ENCODE data around the gene TPRG1L. TPM values are rescaled to one million over a fixed set of nuclear protein-coding genes. Genes with fewer than 3 reads are reported as not detected.

TPRG1L gene
- total and polyA plus RNA-seq, 7 donors, result 33.9 to 66.4 (median 40.2) TPM

GRCh38 chr1:3641046-3641760 is 16.4 kb downstream of the TPRG1L start:
- H3K4me3 ChIP-seq, result no peak overlapping the region
- intact Hi-C loops (cut with DNase I), result loop anchor here in 1 of 2 donors (10.0 kb wide), 1 partner anchor 264 kb away; the partner anchor contains the start of gene C1orf174
- no peak overlapping the region for H3K27ac ChIP-seq
- no peaks in the 10 kb centered on the region for H3K9me3 ChIP-seq
- no peaks in the 10 kb centered on the region for H3K4me1 ChIP-seq
- TF ChIP-seq, protein P1, sequence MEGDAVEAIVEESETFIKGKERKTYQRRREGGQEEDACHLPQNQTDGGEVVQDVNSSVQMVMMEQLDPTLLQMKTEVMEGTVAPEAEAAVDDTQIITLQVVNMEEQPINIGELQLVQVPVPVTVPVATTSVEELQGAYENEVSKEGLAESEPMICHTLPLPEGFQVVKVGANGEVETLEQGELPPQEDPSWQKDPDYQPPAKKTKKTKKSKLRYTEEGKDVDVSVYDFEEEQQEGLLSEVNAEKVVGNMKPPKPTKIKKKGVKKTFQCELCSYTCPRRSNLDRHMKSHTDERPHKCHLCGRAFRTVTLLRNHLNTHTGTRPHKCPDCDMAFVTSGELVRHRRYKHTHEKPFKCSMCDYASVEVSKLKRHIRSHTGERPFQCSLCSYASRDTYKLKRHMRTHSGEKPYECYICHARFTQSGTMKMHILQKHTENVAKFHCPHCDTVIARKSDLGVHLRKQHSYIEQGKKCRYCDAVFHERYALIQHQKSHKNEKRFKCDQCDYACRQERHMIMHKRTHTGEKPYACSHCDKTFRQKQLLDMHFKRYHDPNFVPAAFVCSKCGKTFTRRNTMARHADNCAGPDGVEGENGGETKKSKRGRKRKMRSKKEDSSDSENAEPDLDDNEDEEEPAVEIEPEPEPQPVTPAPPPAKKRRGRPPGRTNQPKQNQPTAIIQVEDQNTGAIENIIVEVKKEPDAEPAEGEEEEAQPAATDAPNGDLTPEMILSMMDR (IDR thresholded peaks at IDR 0.05), result no peak
- peaks cover 6 to 57% of the 10 kb centered on the region in 2 donors for H3K36me3 ChIP-seq (ENCODE audit: insufficient read depth in 1 of 2, low read depth in 1 of 2)
- no peak for ATAC-seq
- H3K27me3 ChIP-seq (ENCODE audit: insufficient read depth in 3 of 3, low read length in 2 of 3), result no peaks in the 10 kb centered on the region
- 92 to 96% (median 93%) methylated on average over 26 of the region's 26 CpGs for WGBS, 3 donors
- no peak for DNase-seq

GRCh38 chr1:3641816-3642215 is 17.0 kb downstream of the TPRG1L start:
- Histone ChIP-seq H3K4me3 (no peak overlapping the region), H3K36me3 (ENCODE audit: insufficient read depth in 1 of 2, low read depth in 1 of 2) (peaks cover 6 to 57% of the 10 kb centered on the region in 2 donors), H3K27me3 (ENCODE audit: insufficient read depth in 3 of 3, low read length in 2 of 3) (no peaks in the 10 kb centered on the region), H3K27ac (no peak overlapping the region), H3K4me1 (no peaks in the 10 kb centered on the region), H3K9me3 (no peaks in the 10 kb centered on the region)
- TF ChIP-seq, protein P1 (IDR thresholded peaks at IDR 0.05), result no peak
- ATAC-seq, result no peak
- intact Hi-C loops (cut with DNase I), result loop anchor here in 1 of 2 donors (10.0 kb wide), 1 partner anchor 263 kb away; the partner anchor contains the start of gene C1orf174
- WGBS, 3 donors, result 94 to 96% (median 95%) methylated on average over 11 of the region's 11 CpGs
- no peak for DNase-seq

DNA sequence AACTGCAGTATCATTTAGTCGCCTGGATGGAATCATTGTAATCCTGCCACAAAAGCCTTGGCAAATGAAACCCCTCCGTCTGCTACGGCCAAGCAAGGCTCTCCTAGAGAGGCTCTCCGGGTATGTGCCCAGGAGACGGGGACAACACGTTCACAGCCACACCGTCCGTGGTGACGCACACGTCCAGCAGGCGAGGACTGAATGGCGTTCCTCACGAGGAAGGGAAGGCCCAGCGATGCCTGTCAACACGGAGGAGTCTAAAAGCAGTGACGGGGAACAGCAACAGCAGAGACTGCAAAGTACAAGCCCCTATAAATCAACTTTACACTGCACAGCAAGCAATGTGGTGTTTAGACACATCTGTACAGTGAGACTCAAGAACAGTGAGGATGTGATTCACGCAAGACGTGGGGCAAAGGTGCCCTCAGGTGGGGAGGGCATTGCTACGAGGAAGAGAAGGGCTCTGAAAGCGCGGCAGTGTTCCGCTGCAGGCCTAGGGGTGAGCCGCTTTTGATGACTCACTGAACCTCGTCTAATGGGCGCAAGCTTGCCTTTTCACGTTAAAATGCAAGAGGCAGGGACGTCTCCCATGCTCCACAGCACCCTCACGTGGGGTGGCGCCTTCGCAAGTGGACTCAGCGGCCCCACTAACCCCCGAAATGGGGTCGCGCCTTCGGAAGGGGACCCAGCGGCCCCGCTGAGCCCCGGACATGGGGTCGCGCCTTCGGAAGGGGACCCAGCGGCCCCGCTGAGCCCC is 18.3 kb downstream of the TPRG1L start:
- no peaks in the 10 kb centered on the region for H3K27me3 ChIP-seq (ENCODE audit: insufficient read depth in 3 of 3, low read length in 2 of 3)
- H3K9me3 ChIP-seq, result no peaks in the 10 kb centered on the region
- WGBS, 3 donors, result 87 to 93% (median 88%) methylated on average over 37 to 43 of the region's 43 CpGs
- no peak overlapping the region for H3K27ac ChIP-seq
- peaks cover 3 to 54% of the 10 kb centered on the region in 2 donors for H3K36me3 ChIP-seq (ENCODE audit: insufficient read depth in 1 of 2, low read depth in 1 of 2)
- no peak overlapping the region for H3K4me3 ChIP-seq
- H3K4me1 ChIP-seq, result no peaks in the 10 kb centered on the region
- ATAC-seq (no peak), DNase-seq (no peak)
- TF ChIP-seq, protein P1 (IDR thresholded peaks at IDR 0.05), result no peak
- intact Hi-C loops (cut with DNase I), result loop anchor here in 1 of 2 donors (10.0 kb wide), 1 partner anchor 262 kb away; the partner anchor contains the start of gene C1orf174

- no peak overlapping the region for H3K27ac ChIP-seq
- H3K27me3 ChIP-seq (ENCODE audit: insufficient read depth in 3 of 3, low read length in 2 of 3), result no peaks in the 10 kb centered on the region
- H3K9me3 ChIP-seq, result no peaks in the 10 kb centered on the region
- no peak overlapping the region for H3K4me3 ChIP-seq
- peaks cover 0 to 43% of the 10 kb centered on the region in 2 donors for H3K36me3 ChIP-seq (ENCODE audit: insufficient read depth in 1 of 2, low read depth in 1 of 2)
- intact Hi-C loops (cut with DNase I), result loop anchor here in 1 of 2 donors (10.0 kb wide), 1 partner anchor 261 kb away; the partner anchor contains the start of gene C1orf174
- DNase-seq (no peak), ATAC-seq (no peak)
- WGBS, 3 donors, result 87 to 92% (median 90%) methylated on average over 13 to 19 of the region's 25 CpGs
- peaks cover 7% of the 10 kb centered on the region for H3K4me1 ChIP-seq
- TF ChIP-seq, protein P1 (IDR thresholded peaks at IDR 0.05), result no peak
Observed at GRCh38 chr1:3644273-3644672, 19.5 kb downstream of the TPRG1L start.

All from psoas muscle (tissue), 8 donors.